GM23248 (cell line): ENCODE results near the gene PIAS1. TPM values are rescaled to one million over a fixed set of nuclear protein-coding genes. Genes with fewer than 3 reads are reported as not detected.
A peak's percentile ranks its signal among the peaks of the same experiment; 100 is the strongest.

Source experiments
- DNase-seq: peaks from one replicate; pipeline ENCODE4 v3.0.0-alpha.2; 2015
- H2AFZ ChIP-seq: fragments of 200-600 bp; sonication (generic); 2 replicates; pipeline ENCODE4 v1.6.1; 2016; ENCODE audit warnings: antibody characterized with exemption
- H3F3A ChIP-seq: fragments of 200-600 bp; sonication (generic); 2 replicates; pipeline ENCODE4 v1.6.1; 2016; ENCODE audit warnings: mild to moderate bottlenecking, antibody characterized with exemption, mixed run types; ENCODE audit not compliant: insufficient read depth
- H3K27ac ChIP-seq: fragments of 200-600 bp; sonication (generic); 2 replicates; pipeline ENCODE4 v1.5.1; 2016; ENCODE audit warnings: mild to moderate bottlenecking
- H3K27me3 ChIP-seq: fragments of 200-600 bp; sonication (generic); replicated peaks from 2 replicates; pipeline ENCODE4 v1.6.1; 2016; ENCODE audit warnings: mild to moderate bottlenecking; ENCODE audit not compliant: insufficient read depth
- H3K36me3 ChIP-seq: fragments of 200-600 bp; sonication (generic); 2 replicates; pipeline ENCODE4 v1.6.1; 2016; ENCODE audit warnings: low read depth, mild to moderate bottlenecking
- H3K4me1 ChIP-seq: fragments of 200-600 bp; sonication (generic); 2 replicates; pipeline ENCODE4 v1.6.1; 2016; ENCODE audit warnings: mild to moderate bottlenecking; ENCODE audit not compliant: insufficient read depth
- H3K4me2 ChIP-seq: fragments of 200-600 bp; sonication (generic); one replicate; pipeline ENCODE4 v1.6.1; 2016; ENCODE audit warnings: mild to moderate bottlenecking; ENCODE audit not compliant: unreplicated experiment
- H3K4me3 ChIP-seq: fragments of 200-600 bp; sonication (generic); 2 replicates; pipeline ENCODE4 v1.5.1; 2016; ENCODE audit warnings: mild to moderate bottlenecking
- H3K79me2 ChIP-seq: fragments of 200-600 bp; sonication (generic); 2 replicates; pipeline ENCODE4 v1.6.1; 2016; ENCODE audit warnings: mild to moderate bottlenecking; ENCODE audit not compliant: insufficient read depth
- H3K9ac ChIP-seq: fragments of 200-600 bp; sonication (generic); 2 replicates; pipeline ENCODE4 v1.6.1; 2016; ENCODE audit warnings: mild to moderate bottlenecking
- H3K9me2 ChIP-seq: fragments of 200-600 bp; sonication (generic); 2 replicates; pipeline ENCODE4 v1.6.1; 2016; ENCODE audit warnings: mixed run types, mild to moderate bottlenecking, moderate library complexity; ENCODE audit not compliant: insufficient read depth
- H3K9me3 ChIP-seq: fragments of 200-600 bp; sonication (generic); one replicate; pipeline ENCODE4 v1.6.1; 2017; ENCODE audit warnings: low read depth
- H4K20me1 ChIP-seq: fragments of 200-600 bp; sonication (generic); 2 replicates; pipeline ENCODE4 v1.6.0; 2016; ENCODE audit not compliant: insufficient read depth
- EZH2 ChIP-seq: fragments of 200-600 bp; sonication (generic); IDR thresholded peaks from 2 replicates; pipeline ENCODE4 v1.6.1; 2018; ENCODE audit warnings: antibody characterized with exemption, mild to moderate bottlenecking; ENCODE audit not compliant: insufficient read depth, poor library complexity, severe bottlenecking
- EZH2phosphoT487 ChIP-seq: fragments of 200-600 bp; sonication (generic); IDR thresholded peaks from 2 replicates; pipeline ENCODE4 v1.6.1; 2018; ENCODE audit warnings: antibody characterized with exemption, moderate library complexity, mild to moderate bottlenecking, low read depth; ENCODE audit not compliant: insufficient read depth
- WGBS, 2 experiments: methylation state at CpG; one replicate each; pipeline ENCODE4 v1.1.6; 2015 to 2017; ENCODE audit warnings: low lambda C conversion rate in 2 of 2, low coverage in 1 of 2; ENCODE audit errors: missing lambda C conversion rate in 2 of 2; 5-methylcytosine and 5-hydroxymethylcytosine counted together
- in situ Hi-C: fragments of 300-500 bp; cut with MboI; formaldehyde crosslinking; loops from 2 replicates; pipeline ENCODE4 v1.15.0; 2020
- polyA plus RNA-seq: library from polyadenylated mRNA; unstranded; fragments of >200 nt; fragmentation: Nextera tagmentation; extraction: Ambion mirVana; gene quantifications from 2 replicates; pipeline ENCODE4 v1.2.1, GENCODE V29; 2016
- total RNA-seq: library from RNA; depleted of rRNA; stranded (reverse); fragments of >200 nt; shearing (Covaris generic); gene quantifications from 2 replicates; pipeline ENCODE4 v1.2.3, GENCODE V29; 2014

The PIAS1 gene
- total and polyA plus RNA-seq, 2 experiments from 2014 or later, result 14.8 to 34.4 TPM

DNA sequence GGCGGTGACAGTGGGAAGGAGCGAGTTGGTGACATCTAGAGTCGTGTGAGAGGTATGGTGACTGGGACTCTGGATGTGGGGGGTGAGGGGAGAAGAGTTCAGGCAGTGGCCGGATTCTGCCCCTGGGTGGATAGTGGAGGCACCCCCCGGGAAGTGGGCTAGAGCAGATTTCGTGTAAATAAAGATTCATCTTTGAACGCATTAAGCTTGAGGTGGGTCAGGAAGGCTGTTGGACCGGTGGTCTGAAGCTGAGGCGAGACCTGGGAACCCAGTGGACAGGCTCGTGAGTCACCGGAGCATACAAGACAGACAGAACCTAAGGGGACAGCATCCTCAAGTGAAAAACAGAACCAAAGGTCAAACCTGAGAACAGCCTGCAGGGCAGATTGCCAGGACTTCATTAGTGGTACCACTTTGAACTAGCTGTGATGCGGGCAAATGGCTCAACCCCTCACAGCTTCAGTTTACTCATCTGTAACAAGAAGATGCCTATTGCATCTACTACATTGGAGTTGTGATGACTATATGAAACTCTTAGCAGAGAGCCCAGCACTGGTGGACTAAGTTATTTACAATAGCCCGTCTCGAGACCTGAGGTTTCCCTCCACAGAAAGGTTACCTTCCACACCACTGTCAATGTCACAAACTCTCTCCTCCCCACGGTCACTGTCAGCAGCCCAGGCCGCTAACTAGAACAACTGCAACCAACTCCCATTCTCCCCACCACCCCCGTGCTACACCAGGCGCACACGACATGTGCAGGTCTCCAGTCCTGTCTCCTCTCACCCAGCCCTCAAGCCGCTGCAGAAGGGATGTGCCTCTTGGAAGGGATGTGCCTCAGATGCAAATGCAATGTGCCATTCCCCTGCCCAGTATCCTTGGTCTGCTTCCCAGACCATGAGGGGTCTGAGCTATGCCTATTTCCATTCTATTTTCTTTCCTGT is 176.3 kb downstream of the PIAS1 start:
- peaks cover 6% of the 10 kb centered on the region; the same call in 1 of the 2 replicates for H3K4me1 ChIP-seq
- H3K9me2 ChIP-seq, result no peaks in the 10 kb centered on the region
- TF ChIP-seq EZH2phosphoT487, result no peak
- TF ChIP-seq EZH2, result no peak
- H3K4me3 ChIP-seq, result peak overlapping the region; percentile 80
- H4K20me1 ChIP-seq, result no peaks in the 10 kb centered on the region
- no peaks in the 10 kb centered on the region for H3K9me3 ChIP-seq
- H3K79me2 ChIP-seq, result peaks cover 37% of the 10 kb centered on the region
- in situ Hi-C loops, result no loop called here
- H3K4me2 ChIP-seq, result peak overlapping the region; percentile 91
- WGBS, 2 experiments, result 51 to 52% methylated on average over 20 of the region's 20 CpGs
- peak; percentile 67 for DNase-seq
- peak overlapping the region; percentile 45 for H3K27ac ChIP-seq
- H3K36me3 ChIP-seq, result no peaks in the 10 kb centered on the region
- no peaks in the 10 kb centered on the region for H3K27me3 ChIP-seq
- H3K9ac ChIP-seq, result peak overlapping the region; percentile 87
- H2AFZ ChIP-seq, result peak overlapping the region; percentile 87
- no peaks in the 10 kb centered on the region for H3F3A ChIP-seq

GRCh38 chr15:68231102-68231818 is 177.1 kb downstream of the PIAS1 start:
- Histone ChIP-seq H3K36me3 (no peaks in the 10 kb centered on the region), H3K4me2 (no peak overlapping the region), H3K27ac (no peak overlapping the region), H3K4me1 (peaks cover 6% of the 10 kb centered on the region; the same call in 1 of the 2 replicates), H3K9me2 (no peaks in the 10 kb centered on the region), H3K27me3 (no peaks in the 10 kb centered on the region), H3K4me3 (no peak overlapping the region), H4K20me1 (no peaks in the 10 kb centered on the region), H3F3A (no peaks in the 10 kb centered on the region), H2AFZ (no peak overlapping the region), H3K79me2 (peaks cover 29% of the 10 kb centered on the region), H3K9me3 (no peaks in the 10 kb centered on the region), H3K9ac (no peak overlapping the region)
- DNase-seq, result no peak
- in situ Hi-C loops, result no loop called here
- no peak for TF ChIP-seq EZH2phosphoT487
- TF ChIP-seq EZH2, result no peak
- WGBS, 2 experiments, result 67 to 73% methylated on average over 9 of the region's 9 CpGs

GRCh38 chr15:68232449-68232848 is 178.3 kb downstream of the PIAS1 start:
- Histone ChIP-seq H3K79me2 (peaks cover 17% of the 10 kb centered on the region), H3K4me1 (peaks cover 6% of the 10 kb centered on the region; the same call in 1 of the 2 replicates), H3K27ac (no peak overlapping the region), H3K9ac (no peak overlapping the region), H2AFZ (no peak overlapping the region), H3K9me2 (no peaks in the 10 kb centered on the region), H3K4me2 (no peak overlapping the region), H3F3A (no peaks in the 10 kb centered on the region), H3K27me3 (no peaks in the 10 kb centered on the region), H3K9me3 (no peaks in the 10 kb centered on the region), H3K36me3 (no peaks in the 10 kb centered on the region), H3K4me3 (no peak overlapping the region), H4K20me1 (no peaks in the 10 kb centered on the region)
- TF ChIP-seq EZH2, result no peak
- TF ChIP-seq EZH2phosphoT487, result no peak
- no peak for DNase-seq
- in situ Hi-C loops, result no loop called here
- 85 to 86% methylated on average over 6 of the region's 6 CpGs for WGBS, 2 experiments

DNA sequence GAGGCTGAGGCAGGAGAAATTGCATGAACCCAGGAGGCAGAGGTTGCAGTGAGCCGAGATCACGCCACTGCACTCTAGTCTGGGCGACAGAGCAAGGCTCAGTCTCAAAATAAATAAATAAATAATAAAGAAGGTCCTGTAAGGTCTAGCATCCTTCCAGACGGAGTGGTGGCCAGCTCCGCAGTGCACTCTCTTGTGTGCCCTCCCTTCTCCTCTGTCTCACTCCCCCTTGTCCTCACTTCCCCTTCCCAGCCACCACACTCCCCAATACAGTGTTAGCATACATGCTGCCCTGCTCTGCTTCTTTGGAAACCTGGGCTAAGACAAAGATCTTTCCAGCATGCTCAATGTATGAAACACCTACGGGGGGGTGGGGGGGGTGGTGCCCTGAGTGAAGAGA is 178.8 kb downstream of the PIAS1 start:
- H3K4me1 ChIP-seq, result peaks cover 6% of the 10 kb centered on the region; the same call in 1 of the 2 replicates
- no peaks in the 10 kb centered on the region for H3K36me3 ChIP-seq
- no peak overlapping the region for H2AFZ ChIP-seq
- H3F3A ChIP-seq, result no peaks in the 10 kb centered on the region
- no peaks in the 10 kb centered on the region for H3K9me3 ChIP-seq
- no peak overlapping the region for H3K4me3 ChIP-seq
- 91 to 96% methylated on average over 6 of the region's 6 CpGs for WGBS, 2 experiments
- no peaks in the 10 kb centered on the region for H3K27me3 ChIP-seq
- in situ Hi-C loops, result no loop called here
- H3K9ac ChIP-seq, result no peak overlapping the region
- H3K79me2 ChIP-seq, result peaks cover 12% of the 10 kb centered on the region
- H4K20me1 ChIP-seq, result no peaks in the 10 kb centered on the region
- TF ChIP-seq EZH2phosphoT487, result no peak
- TF ChIP-seq EZH2, result no peak
- no peaks in the 10 kb centered on the region for H3K9me2 ChIP-seq
- no peak overlapping the region for H3K27ac ChIP-seq
- no peak for DNase-seq
- H3K4me2 ChIP-seq, result no peak overlapping the region
